ENCODE data around the gene ALPI. TPM values are rescaled to one million over a fixed set of nuclear protein-coding genes. Genes with fewer than 3 reads are reported as not detected.

The ALPI gene
- total and polyA plus RNA-seq, 9 of the 15 experiments (the other 6 are each of a cell fraction or from before 2014, with no cell fraction given), result not detected

DNA sequence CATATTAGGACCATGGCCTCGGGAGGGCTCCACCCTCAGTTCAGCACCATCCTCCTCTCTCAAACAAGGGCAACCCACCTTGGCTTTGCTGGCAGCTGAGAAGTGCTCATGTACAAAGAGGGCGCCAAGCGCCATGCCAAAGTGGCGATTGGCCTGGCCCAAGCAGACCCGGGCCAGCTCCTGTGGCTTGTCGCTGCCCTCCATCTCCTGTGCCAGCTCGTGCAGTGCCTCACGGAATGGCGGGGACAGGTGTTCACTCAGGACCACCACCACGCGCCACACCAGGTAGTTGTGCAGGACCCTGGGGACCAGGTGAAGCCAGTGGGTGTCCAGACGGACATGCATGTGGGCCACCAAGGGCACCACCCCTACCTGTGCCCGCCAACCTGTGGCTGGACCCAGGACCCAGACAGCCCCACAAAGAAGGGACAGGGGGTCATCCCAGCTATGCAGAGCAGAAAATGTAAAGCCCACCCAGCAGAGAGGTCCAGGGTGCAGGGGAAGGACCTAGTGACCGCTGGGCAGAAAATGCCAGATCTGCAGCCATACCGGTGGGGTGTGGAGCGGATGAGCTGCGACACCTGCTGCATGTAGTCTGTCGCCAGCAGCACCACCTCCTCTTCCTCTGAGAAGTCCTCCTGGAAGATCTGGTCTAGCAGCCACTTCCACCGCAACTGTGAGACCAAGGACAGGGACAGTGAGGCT lies 28.1 kb downstream of the ALPI start (continued):
- TF ChIP-seq BRD9 (IDR thresholded peaks at IDR 0.05; ENCODE audit: low read depth, partially characterized antibody) (no peak), HNRNPH1 (optimal IDR thresholded peaks at IDR 0.05; ENCODE audit: low read depth, low read length) (no peak), FOXA1 (IDR thresholded peaks at IDR 0.05; ENCODE audit: borderline replicate concordance) (no peak), KLF6 (CRISPR knock-in tag; IDR thresholded peaks at IDR 0.05; ENCODE audit: borderline replicate concordance) (no peak)
- TF ChIP-seq, protein P1, sequence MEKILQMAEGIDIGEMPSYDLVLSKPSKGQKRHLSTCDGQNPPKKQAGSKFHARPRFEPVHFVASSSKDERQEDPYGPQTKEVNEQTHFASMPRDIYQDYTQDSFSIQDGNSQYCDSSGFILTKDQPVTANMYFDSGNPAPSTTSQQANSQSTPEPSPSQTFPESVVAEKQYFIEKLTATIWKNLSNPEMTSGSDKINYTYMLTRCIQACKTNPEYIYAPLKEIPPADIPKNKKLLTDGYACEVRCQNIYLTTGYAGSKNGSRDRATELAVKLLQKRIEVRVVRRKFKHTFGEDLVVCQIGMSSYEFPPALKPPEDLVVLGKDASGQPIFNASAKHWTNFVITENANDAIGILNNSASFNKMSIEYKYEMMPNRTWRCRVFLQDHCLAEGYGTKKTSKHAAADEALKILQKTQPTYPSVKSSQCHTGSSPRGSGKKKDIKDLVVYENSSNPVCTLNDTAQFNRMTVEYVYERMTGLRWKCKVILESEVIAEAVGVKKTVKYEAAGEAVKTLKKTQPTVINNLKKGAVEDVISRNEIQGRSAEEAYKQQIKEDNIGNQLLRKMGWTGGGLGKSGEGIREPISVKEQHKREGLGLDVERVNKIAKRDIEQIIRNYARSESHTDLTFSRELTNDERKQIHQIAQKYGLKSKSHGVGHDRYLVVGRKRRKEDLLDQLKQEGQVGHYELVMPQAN (IDR thresholded peaks at IDR 0.05; ENCODE audit: borderline replicate concordance), result no peak
- TF ChIP-seq, protein P2, sequence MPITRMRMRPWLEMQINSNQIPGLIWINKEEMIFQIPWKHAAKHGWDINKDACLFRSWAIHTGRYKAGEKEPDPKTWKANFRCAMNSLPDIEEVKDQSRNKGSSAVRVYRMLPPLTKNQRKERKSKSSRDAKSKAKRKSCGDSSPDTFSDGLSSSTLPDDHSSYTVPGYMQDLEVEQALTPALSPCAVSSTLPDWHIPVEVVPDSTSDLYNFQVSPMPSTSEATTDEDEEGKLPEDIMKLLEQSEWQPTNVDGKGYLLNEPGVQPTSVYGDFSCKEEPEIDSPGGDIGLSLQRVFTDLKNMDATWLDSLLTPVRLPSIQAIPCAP (CRISPR knock-in tag; IDR thresholded peaks at IDR 0.05; ENCODE audit: borderline replicate concordance), result no peak

Data from K562 (cell line).